Neuronal stem cell (in vitro differentiated cells): Measurements from ENCODE around the gene GOT1.

ENCODE experiments used
- DNase-seq: peaks from one replicate; pipeline ENCODE4 v3.0.0-alpha.2; 2013; ENCODE audit warnings: low spot score
- H2AFZ ChIP-seq: one replicate; pipeline ENCODE4 v1.6.1; 2013; ENCODE audit warnings: mild to moderate bottlenecking, low read length, inconsistent platforms
- H2AK5ac ChIP-seq: 2 replicates; pipeline ENCODE4 v1.6.1; 2013; ENCODE audit warnings: low read depth, mild to moderate bottlenecking, inconsistent platforms, low read length, moderate library complexity, mixed read lengths
- H2BK120ac ChIP-seq: 2 replicates; pipeline ENCODE4 v1.6.1; 2013; ENCODE audit warnings: low read depth, mild to moderate bottlenecking, inconsistent platforms, low read length, moderate library complexity, mixed read lengths
- H2BK12ac ChIP-seq: one replicate; pipeline ENCODE4 v1.6.1; 2013; ENCODE audit warnings: low read length, inconsistent platforms
- H2BK15ac ChIP-seq: 2 replicates; pipeline ENCODE4 v1.6.1; 2013; ENCODE audit warnings: mild to moderate bottlenecking, low read length, inconsistent platforms, mixed read lengths
- H2BK5ac ChIP-seq: one replicate; pipeline ENCODE4 v1.6.1; 2013; ENCODE audit warnings: inconsistent platforms, mild to moderate bottlenecking, low read length, moderate library complexity
- H3K14ac ChIP-seq: one replicate; pipeline ENCODE4 v1.6.1; 2013; ENCODE audit warnings: low read length, inconsistent platforms
- H3K18ac ChIP-seq: 2 replicates; pipeline ENCODE4 v1.6.1; 2013; ENCODE audit warnings: low read length, inconsistent platforms
- H3K23ac ChIP-seq: 2 replicates; pipeline ENCODE4 v1.6.1; 2013; ENCODE audit warnings: low read depth, mild to moderate bottlenecking, mixed read lengths, low read length, inconsistent platforms; ENCODE audit not compliant: poor library complexity
- H3K27ac ChIP-seq: replicated peaks from 3 replicates; pipeline ENCODE4 v1.5.1; 2013; ENCODE audit warnings: low read length, inconsistent platforms
- H3K27me3 ChIP-seq, 3 experiments: 2 replicates each; pipeline ENCODE4 v1.6.1; 2013; ENCODE audit warnings: low read length in 3 of 3, mild to moderate bottlenecking in 2 of 3, inconsistent platforms in 1 of 3, low read depth in 1 of 3, mixed read lengths in 1 of 3, moderate library complexity in 1 of 3; ENCODE audit not compliant: control insufficient read depth in 3 of 3, insufficient read depth in 3 of 3
- H3K36me3 ChIP-seq, 2 donors: replicated peaks in 1 of 2; 2 replicates each; pipeline ENCODE4 v1.6.1; 2013; ENCODE audit warnings: low read length in 2 of 2; ENCODE audit not compliant: control insufficient read depth in 2 of 2, insufficient read depth in 2 of 2
- H3K4ac ChIP-seq: 2 replicates; pipeline ENCODE4 v1.6.1; 2013; ENCODE audit warnings: inconsistent platforms, mild to moderate bottlenecking, low read length, moderate library complexity
- H3K4me1 ChIP-seq, 2 donors: 1 replicate in 1 of 2; 2 replicates in 1 of 2; pipeline ENCODE4 v1.6.1; 2013; ENCODE audit warnings: low read length in 2 of 2, low read depth in 1 of 2; ENCODE audit not compliant: control insufficient read depth in 2 of 2, insufficient read depth in 1 of 2
- H3K4me2 ChIP-seq: one replicate; pipeline ENCODE4 v1.6.1; 2013; ENCODE audit warnings: mild to moderate bottlenecking, low read length, inconsistent platforms; ENCODE audit not compliant: insufficient read depth, poor library complexity, severe bottlenecking
- H3K4me3 ChIP-seq, 2 donors: 2 replicates each; pipeline ENCODE4 v1.5.1; 2013; ENCODE audit warnings: low read length in 2 of 2, mild to moderate bottlenecking in 2 of 2, inconsistent platforms in 1 of 2, moderate library complexity in 1 of 2
- H3K79me1 ChIP-seq: one replicate; pipeline ENCODE4 v1.6.1; 2013; ENCODE audit warnings: low read depth, mild to moderate bottlenecking, inconsistent platforms, low read length, moderate library complexity
- H3K9ac ChIP-seq: one replicate; pipeline ENCODE4 v1.6.1; 2013; ENCODE audit warnings: mild to moderate bottlenecking, low read depth, low read length, inconsistent platforms; ENCODE audit not compliant: poor library complexity
- H3K9me3 ChIP-seq, 2 donors: replicated peaks in 1 of 2; 2 replicates each; pipeline versions ENCODE3 to v1.6.1; 2013; ENCODE audit warnings: low read length in 2 of 2, mild to moderate bottlenecking in 2 of 2, inconsistent platforms in 1 of 2, low read depth in 1 of 2, mixed read lengths in 1 of 2, moderate library complexity in 1 of 2; ENCODE audit not compliant: control insufficient read depth in 2 of 2, insufficient read depth in 1 of 2
- H4K8ac ChIP-seq: one replicate; pipeline ENCODE4 v1.6.1; 2013; ENCODE audit warnings: low read depth, mild to moderate bottlenecking, inconsistent platforms, low read length, moderate library complexity
- H4K91ac ChIP-seq: one replicate; pipeline ENCODE4 v1.6.1; 2013; ENCODE audit warnings: low read length, low read depth, mild to moderate bottlenecking, inconsistent platforms; ENCODE audit not compliant: poor library complexity
- WGBS, 2 donors: extraction: QIAGEN DNeasy Blood & Tissue Kit; methylation state at CpG; one replicate each; pipeline ENCODE4 v1.1.7; 2013; ENCODE audit warnings: missing lambda C conversion rate in 2 of 2, mixed read lengths in 1 of 2; ENCODE audit not compliant: insufficient read length in 2 of 2, insufficient replicate concordance in 1 of 2; ENCODE audit errors: extremely low coverage in 2 of 2; 5-methylcytosine and 5-hydroxymethylcytosine counted together

GOT1 gene

GRCh38 chr10:99410876-99411275, 19.5 kb downstream of the GOT1 start:
- no CpG with 5 or more reads among the region's 4 CpGs for WGBS, 2 donors
- Histone ChIP-seq H3K9ac (peak overlapping the region; percentile 21), H3K4me1 (no peaks in the 10 kb centered on the region), H3K4ac (no peak overlapping the region), H2AK5ac (no peak overlapping the region), H3K36me3 (peaks cover 3 to 25% of the 10 kb centered on the region in 2 donors), H3K18ac (no peak overlapping the region), H3K27me3 (no peaks in the 10 kb centered on the region), H3K23ac (no peak overlapping the region), H3K14ac (no peak overlapping the region), H3K4me2 (no peak overlapping the region), H2BK5ac (no peak overlapping the region), H4K8ac (no peak overlapping the region), H2BK15ac (no peak overlapping the region), H3K4me3 (peak overlapping the region in 1 of 2 donors; percentile 35), H4K91ac (no peak overlapping the region), H2BK12ac (no peak overlapping the region), H2BK120ac (no peak overlapping the region), H3K79me1 (no peaks in the 10 kb centered on the region), H2AFZ (no peak overlapping the region), H3K9me3 (no peaks in the 10 kb centered on the region), H3K27ac (no peak overlapping the region)
- no peak for DNase-seq

GRCh38 chr10:99410146-99410545, 20.3 kb downstream of the GOT1 start:
- no peak overlapping the region for H2BK120ac ChIP-seq
- H2BK12ac ChIP-seq: no peak overlapping the region
- no peaks in the 10 kb centered on the region for H3K4me1 ChIP-seq
- H2AK5ac ChIP-seq: no peak overlapping the region
- no CpG with 5 or more reads among the region's 1 CpG for WGBS, 2 donors
- no peak overlapping the region for H3K27ac ChIP-seq
- H2BK15ac ChIP-seq: no peak overlapping the region
- no peak overlapping the region for H3K14ac ChIP-seq
- H3K23ac ChIP-seq: no peak overlapping the region
- H2BK5ac ChIP-seq: no peak overlapping the region
- H3K9ac ChIP-seq: no peak overlapping the region
- DNase-seq: no peak
- H3K27me3 ChIP-seq: no peaks in the 10 kb centered on the region
- H3K79me1 ChIP-seq: no peaks in the 10 kb centered on the region
- no peak overlapping the region for H2AFZ ChIP-seq
- H3K9me3 ChIP-seq: no peaks in the 10 kb centered on the region
- H3K4ac ChIP-seq: no peak overlapping the region
- no peak overlapping the region for H3K18ac ChIP-seq
- no peak overlapping the region for H4K91ac ChIP-seq
- no peak overlapping the region for H3K4me2 ChIP-seq
- H3K4me3 ChIP-seq: no peak overlapping the region
- H4K8ac ChIP-seq: no peak overlapping the region
- peaks cover 6 to 32% of the 10 kb centered on the region in 2 donors for H3K36me3 ChIP-seq

GRCh38 chr10:99406149-99406548, 24.3 kb downstream of the GOT1 start:
- Histone ChIP-seq H2AK5ac (no peak overlapping the region), H4K8ac (no peak overlapping the region), H3K9ac (no peak overlapping the region), H3K14ac (no peak overlapping the region), H3K9me3 (peaks cover 0 to 2% of the 10 kb centered on the region in 2 donors), H3K4me1 (no peaks in the 10 kb centered on the region), H2BK5ac (no peak overlapping the region), H2BK120ac (no peak overlapping the region), H3K27ac (no peak overlapping the region), H3K23ac (no peak overlapping the region), H3K18ac (no peak overlapping the region), H3K4ac (no peak overlapping the region), H3K27me3 (no peaks in the 10 kb centered on the region), H2BK12ac (no peak overlapping the region), H3K36me3 (peaks cover 18 to 62% of the 10 kb centered on the region in 2 donors), H2BK15ac (no peak overlapping the region), H3K79me1 (peaks cover 3% of the 10 kb centered on the region), H3K4me2 (no peak overlapping the region), H4K91ac (no peak overlapping the region), H2AFZ (no peak overlapping the region), H3K4me3 (no peak overlapping the region)
- WGBS, 2 donors: no CpG with 5 or more reads among the region's 3 CpGs
- DNase-seq: no peak

- no peak overlapping the region for H3K14ac ChIP-seq
- H3K4ac ChIP-seq: no peak overlapping the region
- H2BK5ac ChIP-seq: no peak overlapping the region
- no peak overlapping the region for H3K27ac ChIP-seq
- H3K4me3 ChIP-seq: no peak overlapping the region
- no peak overlapping the region for H2AFZ ChIP-seq
- no peak overlapping the region for H2BK120ac ChIP-seq
- H3K79me1 ChIP-seq: peaks cover 3% of the 10 kb centered on the region
- peaks cover 0 to 2% of the 10 kb centered on the region in 2 donors for H3K9me3 ChIP-seq
- no peak overlapping the region for H2BK15ac ChIP-seq
- no peak for DNase-seq
- no peak overlapping the region for H3K4me2 ChIP-seq
- H3K36me3 ChIP-seq: peaks cover 17 to 79% of the 10 kb centered on the region in 2 donors
- H3K23ac ChIP-seq: no peak overlapping the region
- no peak overlapping the region for H4K8ac ChIP-seq
- H4K91ac ChIP-seq: no peak overlapping the region
- no peak overlapping the region for H2AK5ac ChIP-seq
- no CpG with 5 or more reads among the region's 9 CpGs for WGBS, 2 donors
- H3K27me3 ChIP-seq: no peaks in the 10 kb centered on the region
- no peaks in the 10 kb centered on the region for H3K4me1 ChIP-seq
- no peak overlapping the region for H2BK12ac ChIP-seq
- H3K18ac ChIP-seq: no peak overlapping the region
- no peak overlapping the region for H3K9ac ChIP-seq
Observed at GRCh38 chr10:99403674-99404073, 26.8 kb downstream of the GOT1 start.
